OCI-LY1 (cell line): ENCODE results near the gene NR1H2.

ENCODE experiments used
- H2AFZ ChIP-seq: fragments of 200-600 bp; sonication (generic), shearing (Covaris generic); 2 replicates; pipeline ENCODE4 v1.6.0; 2014; ENCODE audit warnings: antibody characterized with exemption, mild to moderate bottlenecking, low read length
- H3F3A ChIP-seq: fragments of 200-600 bp; sonication (generic), shearing (Covaris generic); 2 replicates; pipeline ENCODE4 v1.6.0; 2014; ENCODE audit warnings: mild to moderate bottlenecking, antibody characterized with exemption, low read length, moderate library complexity; ENCODE audit not compliant: insufficient read depth
- H3K27ac ChIP-seq: fragments of 200-600 bp; sonication (generic); 2 replicates; pipeline ENCODE4 v1.5.1; 2014; ENCODE audit warnings: low read length, mixed run types, mild to moderate bottlenecking, low read depth; ENCODE audit not compliant: poor library complexity, severe bottlenecking
- H3K27me3 ChIP-seq: fragments of 200-600 bp; sonication (generic); 2 replicates; pipeline ENCODE4 v1.6.0; 2014; ENCODE audit warnings: antibody characterized with exemption, mild to moderate bottlenecking, low read length, moderate library complexity; ENCODE audit not compliant: insufficient read depth
- H3K36me3 ChIP-seq: fragments of 200-600 bp; sonication (generic); 2 replicates; pipeline ENCODE4 v1.6.1; 2014; ENCODE audit warnings: mild to moderate bottlenecking, antibody characterized with exemption, low read length, moderate library complexity, mixed read lengths; ENCODE audit not compliant: insufficient read depth
- H3K4me1 ChIP-seq: fragments of 200-600 bp; sonication (generic); 2 replicates; pipeline ENCODE4 v1.5.1; 2014; ENCODE audit warnings: mild to moderate bottlenecking, low read length, moderate library complexity; ENCODE audit not compliant: insufficient read depth, severe bottlenecking
- H3K4me2 ChIP-seq: fragments of 200-600 bp; sonication (generic), shearing (Covaris generic); 2 replicates; pipeline ENCODE4 v1.6.1; 2014; ENCODE audit warnings: low read length
- H3K4me3 ChIP-seq: fragments of 200-600 bp; sonication (generic); 2 replicates; pipeline ENCODE4 v1.5.1; 2014; ENCODE audit warnings: low read length, low read depth, mild to moderate bottlenecking, mixed read lengths; ENCODE audit not compliant: poor library complexity, severe bottlenecking
- H3K79me2 ChIP-seq: fragments of 200-600 bp; shearing (Covaris generic); 2 replicates; pipeline ENCODE4 v1.6.1; 2016; ENCODE audit warnings: mixed run types, low read length, mixed read lengths; ENCODE audit not compliant: insufficient read depth
- H3K9ac ChIP-seq: fragments of 200-600 bp; sonication (generic), shearing (Covaris generic); 2 replicates; pipeline ENCODE4 v1.6.1; 2014; ENCODE audit warnings: mild to moderate bottlenecking, low read length, mixed read lengths
- H3K9me2 ChIP-seq: fragments of 200-600 bp; sonication (generic), shearing (Covaris generic); 2 replicates; pipeline ENCODE4 v1.6.1; 2014; ENCODE audit warnings: low read depth, mild to moderate bottlenecking, low read length, mixed read lengths
- H3K9me3 ChIP-seq: fragments of 200-600 bp; shearing (Covaris generic); 2 replicates; pipeline ENCODE4 v1.6.1; 2014; ENCODE audit warnings: low read length, mixed read lengths
- H4K20me1 ChIP-seq: fragments of 200-600 bp; sonication (generic), shearing (Covaris generic); 2 replicates; pipeline ENCODE4 v1.6.0; 2016; ENCODE audit warnings: mild to moderate bottlenecking, low read length; ENCODE audit not compliant: insufficient read depth
- EZH2 ChIP-seq: fragments of 200-600 bp; sonication (generic), shearing (Covaris generic); IDR thresholded peaks from 2 replicates; pipeline ENCODE4 v1.8.0; 2017; ENCODE audit warnings: borderline replicate concordance, mixed run types, mild to moderate bottlenecking, antibody characterized with exemption, low read length, moderate library complexity, mixed read lengths
- TF ChIP-seq, protein P1 (sequence below): fragments of 200-600 bp; sonication (generic), shearing (Covaris generic); IDR thresholded peaks from 2 replicates; pipeline ENCODE4 v1.5.1; 2017; ENCODE audit warnings: mild to moderate bottlenecking, antibody characterized with exemption, low read length, moderate library complexity, mixed read lengths

NR1H2 gene

DNA sequence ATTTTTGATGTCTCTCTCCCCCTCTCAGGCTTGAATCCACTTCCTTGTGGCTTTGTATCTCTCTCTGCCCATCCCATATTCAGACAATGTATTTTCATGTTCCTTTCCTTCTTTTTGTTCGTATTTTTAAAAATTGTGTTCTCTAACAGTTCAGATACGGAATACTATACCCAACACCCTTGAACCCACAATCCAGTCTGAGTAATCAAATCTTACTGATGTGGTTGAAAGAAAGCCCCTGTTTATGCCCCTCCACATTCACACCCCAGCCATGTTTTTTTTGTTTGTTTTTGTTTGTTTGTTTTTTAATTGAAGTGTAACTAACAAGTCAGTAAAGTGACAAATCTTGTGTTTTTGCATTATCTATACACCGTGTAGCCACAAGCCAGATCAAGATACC is 43.9 kb downstream of the NR1H2 start:
- Histone ChIP-seq H3K79me2 (peaks cover 10% of the 10 kb centered on the region), H3K9me3 (no peaks in the 10 kb centered on the region), H2AFZ (no peak overlapping the region), H3F3A (no peaks in the 10 kb centered on the region; the same call in 1 of the 2 replicates), H3K9me2 (no peaks in the 10 kb centered on the region), H3K9ac (peak overlapping the region; percentile 95), H4K20me1 (no peaks in the 10 kb centered on the region), H3K4me3 (peak overlapping the region; percentile 85), H3K27me3 (no peaks in the 10 kb centered on the region), H3K4me2 (peak overlapping the region; percentile 78), H3K36me3 (peaks cover 54% of the 10 kb centered on the region), H3K4me1 (peaks cover 54% of the 10 kb centered on the region), H3K27ac (peak overlapping the region; percentile 95)
- TF ChIP-seq, protein P1, sequence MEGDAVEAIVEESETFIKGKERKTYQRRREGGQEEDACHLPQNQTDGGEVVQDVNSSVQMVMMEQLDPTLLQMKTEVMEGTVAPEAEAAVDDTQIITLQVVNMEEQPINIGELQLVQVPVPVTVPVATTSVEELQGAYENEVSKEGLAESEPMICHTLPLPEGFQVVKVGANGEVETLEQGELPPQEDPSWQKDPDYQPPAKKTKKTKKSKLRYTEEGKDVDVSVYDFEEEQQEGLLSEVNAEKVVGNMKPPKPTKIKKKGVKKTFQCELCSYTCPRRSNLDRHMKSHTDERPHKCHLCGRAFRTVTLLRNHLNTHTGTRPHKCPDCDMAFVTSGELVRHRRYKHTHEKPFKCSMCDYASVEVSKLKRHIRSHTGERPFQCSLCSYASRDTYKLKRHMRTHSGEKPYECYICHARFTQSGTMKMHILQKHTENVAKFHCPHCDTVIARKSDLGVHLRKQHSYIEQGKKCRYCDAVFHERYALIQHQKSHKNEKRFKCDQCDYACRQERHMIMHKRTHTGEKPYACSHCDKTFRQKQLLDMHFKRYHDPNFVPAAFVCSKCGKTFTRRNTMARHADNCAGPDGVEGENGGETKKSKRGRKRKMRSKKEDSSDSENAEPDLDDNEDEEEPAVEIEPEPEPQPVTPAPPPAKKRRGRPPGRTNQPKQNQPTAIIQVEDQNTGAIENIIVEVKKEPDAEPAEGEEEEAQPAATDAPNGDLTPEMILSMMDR, result no peak
- no peak for TF ChIP-seq EZH2

DNA sequence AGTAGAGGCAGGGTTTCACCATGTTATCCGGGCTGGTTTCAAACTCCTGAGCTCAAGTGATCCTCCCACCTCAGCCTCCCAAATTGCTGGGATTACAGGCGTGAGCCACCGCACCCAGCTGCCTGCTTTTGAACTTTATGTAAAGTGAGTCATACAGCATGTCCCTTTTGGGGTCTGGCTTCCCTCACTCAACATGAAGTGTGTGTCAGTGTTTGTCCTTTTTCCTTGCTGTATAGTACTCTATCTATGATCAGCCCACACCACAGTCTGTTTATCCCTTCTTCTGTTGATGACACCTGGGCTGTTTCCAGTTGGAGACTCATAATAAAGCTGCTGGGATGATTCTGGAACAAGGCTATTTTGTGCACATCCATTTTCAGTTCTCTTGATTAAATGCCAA is 44.6 kb downstream of the NR1H2 start:
- H3K27ac ChIP-seq, result peak overlapping the region; percentile 95
- peaks cover 48% of the 10 kb centered on the region for H3K4me1 ChIP-seq
- H3K9ac ChIP-seq, result no peak overlapping the region; the same call in 1 of the 2 replicates
- peaks cover 10% of the 10 kb centered on the region for H3K79me2 ChIP-seq
- peak overlapping the region; percentile 78 for H3K4me2 ChIP-seq
- no peak for TF ChIP-seq EZH2
- TF ChIP-seq, protein P1, result no peak
- H3K36me3 ChIP-seq, result peaks cover 61% of the 10 kb centered on the region
- no peaks in the 10 kb centered on the region; the same call in 1 of the 2 replicates for H3F3A ChIP-seq
- no peak overlapping the region for H2AFZ ChIP-seq
- H3K27me3 ChIP-seq, result no peaks in the 10 kb centered on the region
- H3K9me2 ChIP-seq, result no peaks in the 10 kb centered on the region
- no peaks in the 10 kb centered on the region for H4K20me1 ChIP-seq
- H3K9me3 ChIP-seq, result no peaks in the 10 kb centered on the region
- H3K4me3 ChIP-seq, result peak overlapping the region; percentile 85

DNA sequence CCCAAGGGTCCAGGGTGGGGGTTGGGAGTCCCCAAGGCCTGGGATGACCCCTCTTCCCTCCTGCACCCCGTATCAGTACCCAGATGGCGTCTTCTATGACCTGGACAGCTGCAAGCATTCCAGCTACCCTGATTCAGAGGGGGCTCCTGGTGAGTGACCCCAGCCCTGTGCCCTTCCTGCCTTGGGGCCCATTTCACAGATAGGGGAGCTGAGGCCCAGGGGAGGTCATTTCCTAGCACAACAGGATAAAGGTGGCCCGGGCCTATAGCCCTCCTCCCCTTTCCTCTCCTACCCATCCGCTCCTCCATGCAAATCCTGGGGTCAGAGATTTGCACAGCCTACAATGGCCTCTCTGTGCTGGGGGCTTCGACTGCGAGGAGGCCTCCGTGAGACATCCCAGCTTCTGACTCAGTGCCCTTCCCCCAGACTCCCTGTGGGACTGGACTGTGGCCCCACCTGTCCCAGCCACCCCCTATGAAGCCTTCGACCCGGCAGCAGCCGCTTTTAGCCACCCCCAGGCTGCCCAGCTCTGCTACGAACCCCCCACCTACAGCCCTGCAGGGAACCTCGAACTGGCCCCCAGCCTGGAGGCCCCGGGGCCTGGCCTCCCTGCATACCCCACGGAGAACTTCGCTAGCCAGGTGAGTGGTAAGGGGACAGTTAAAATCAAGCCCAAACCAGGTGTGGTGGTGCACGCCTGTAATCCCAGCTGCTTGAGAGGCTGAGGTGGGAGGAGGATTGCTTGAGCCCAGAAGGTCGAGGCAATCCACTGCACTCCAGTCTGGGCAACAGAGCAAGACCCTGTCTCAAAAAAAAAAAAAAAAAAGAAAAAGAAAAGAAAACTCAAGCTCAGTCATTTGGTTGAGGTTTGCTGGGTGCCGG is 46.4 kb downstream of the NR1H2 start:
- Histone ChIP-seq H3K9me2 (no peaks in the 10 kb centered on the region), H3K4me1 (peaks cover 40% of the 10 kb centered on the region), H4K20me1 (no peaks in the 10 kb centered on the region), H3K9ac (peak overlapping the region; percentile 54; the same call in 1 of the 2 replicates), H2AFZ (no peak overlapping the region), H3K27ac (peak overlapping the region; percentile 86), H3K79me2 (peaks cover 10% of the 10 kb centered on the region), H3K9me3 (no peaks in the 10 kb centered on the region), H3K36me3 (peaks cover 66% of the 10 kb centered on the region), H3F3A (no peaks in the 10 kb centered on the region; the same call in 1 of the 2 replicates), H3K4me3 (peak overlapping the region; percentile 48), H3K4me2 (peak overlapping the region; percentile 58), H3K27me3 (no peaks in the 10 kb centered on the region)
- TF ChIP-seq, protein P1, result no peak
- no peak for TF ChIP-seq EZH2
